Measurements from ENCODE around the gene TBC1D1.

TBC1D1 gene

DNA sequence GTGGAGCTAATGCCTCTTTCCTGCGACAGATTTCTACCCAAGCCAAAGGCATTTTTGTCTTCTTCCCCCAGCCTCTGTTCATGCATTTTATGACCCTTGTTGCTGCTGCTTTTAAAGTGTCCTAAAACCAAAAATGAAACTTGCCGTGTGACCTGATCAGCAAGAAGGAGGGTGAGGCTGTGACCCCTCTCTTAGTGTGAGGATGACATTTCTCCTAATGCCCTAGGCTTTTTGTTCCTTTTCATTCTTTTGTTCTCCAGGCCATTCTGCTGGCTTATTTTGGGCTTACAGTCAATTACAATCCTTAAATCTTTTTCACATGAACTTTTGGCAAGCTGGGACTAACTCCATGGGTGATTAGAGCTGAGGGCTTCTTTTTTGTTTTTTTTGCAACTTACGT is 103.7 kb downstream of the TBC1D1 start:
- no peak for DNase-seq (ENCODE audit: low spot score)

GRCh38 chr4:37995299-37995821 is 104.5 kb downstream of the TBC1D1 start:
- DNase-seq (ENCODE audit: low spot score), result no peak

DNA sequence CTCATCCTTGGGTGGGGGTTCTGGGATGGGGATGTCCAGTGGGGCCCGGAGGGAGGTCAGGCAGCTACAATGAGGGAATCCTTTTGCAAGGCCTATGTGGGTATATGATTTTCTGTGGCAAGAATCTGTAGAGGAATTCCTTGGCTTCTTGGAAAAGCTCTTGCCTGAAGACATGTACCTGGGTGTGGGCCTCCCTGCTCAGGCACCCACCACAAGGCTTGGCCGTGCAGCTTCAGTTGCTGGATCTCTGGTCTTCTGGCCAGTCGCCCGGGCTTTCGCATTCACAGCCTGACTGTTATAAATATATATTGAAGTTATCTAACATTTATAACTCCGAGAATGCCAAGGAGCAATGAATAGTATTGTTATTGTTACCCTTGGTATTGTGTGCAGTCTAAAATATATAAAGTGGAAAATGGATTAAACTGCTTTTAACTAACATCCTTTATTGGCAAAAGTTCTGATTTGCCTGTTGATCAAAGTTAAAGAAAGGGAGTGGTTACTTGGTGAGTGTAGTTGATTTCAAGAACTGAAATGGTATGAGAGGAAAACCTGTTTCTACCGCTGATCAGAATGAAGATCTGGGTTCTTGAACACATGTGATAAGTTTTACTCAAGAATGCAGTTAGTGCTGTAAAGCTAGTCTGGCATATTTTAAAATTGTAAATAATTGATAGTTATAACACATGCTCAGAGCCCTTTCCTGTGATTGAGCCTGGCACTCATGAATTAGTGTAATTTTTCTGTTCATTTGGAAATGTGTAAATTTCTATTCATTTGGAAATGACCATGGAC is 105.3 kb downstream of the TBC1D1 start:
- DNase-seq (ENCODE audit: low spot score), result no peak

- no peak for DNase-seq (ENCODE audit: low spot score)
These were observed 107.3 kb downstream of the TBC1D1 start for GRCh38 chr4:37998226-37998625.

DNA sequence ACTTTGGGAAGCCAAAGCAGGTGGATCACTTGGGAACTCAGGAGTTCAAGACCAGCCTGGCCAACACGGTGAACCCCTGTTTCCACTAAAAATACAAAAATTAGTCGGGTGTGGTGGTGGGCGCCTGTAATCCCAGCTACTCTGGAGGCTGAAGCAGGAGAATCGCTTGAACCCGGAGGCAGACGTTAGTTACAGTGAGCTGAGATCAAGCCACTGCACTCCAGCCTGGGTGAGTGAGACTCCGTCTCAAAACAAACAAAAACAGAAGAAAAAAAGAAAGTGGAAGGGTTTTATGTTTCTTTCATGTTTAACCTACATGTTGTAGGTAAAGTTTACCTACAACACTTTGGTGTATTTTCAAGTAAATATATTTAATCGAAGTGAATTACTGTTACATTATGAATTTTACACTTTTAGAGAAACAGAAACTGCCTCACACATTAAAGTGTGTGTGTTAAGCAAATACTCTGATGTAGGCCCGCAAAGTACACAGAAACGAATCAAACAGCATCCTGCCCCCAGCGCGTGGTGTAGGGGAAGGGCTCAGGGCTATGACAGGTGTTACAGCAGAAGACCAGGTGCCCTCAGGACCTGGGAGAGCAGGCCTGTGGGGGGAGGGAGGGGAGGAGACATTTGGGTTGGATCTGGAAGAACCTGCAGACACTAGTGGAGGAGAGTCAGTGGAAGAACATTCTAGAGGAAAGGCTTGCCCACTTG is 108.3 kb downstream of the TBC1D1 start:
- DNase-seq (ENCODE audit: low spot score), result no peak

DNA sequence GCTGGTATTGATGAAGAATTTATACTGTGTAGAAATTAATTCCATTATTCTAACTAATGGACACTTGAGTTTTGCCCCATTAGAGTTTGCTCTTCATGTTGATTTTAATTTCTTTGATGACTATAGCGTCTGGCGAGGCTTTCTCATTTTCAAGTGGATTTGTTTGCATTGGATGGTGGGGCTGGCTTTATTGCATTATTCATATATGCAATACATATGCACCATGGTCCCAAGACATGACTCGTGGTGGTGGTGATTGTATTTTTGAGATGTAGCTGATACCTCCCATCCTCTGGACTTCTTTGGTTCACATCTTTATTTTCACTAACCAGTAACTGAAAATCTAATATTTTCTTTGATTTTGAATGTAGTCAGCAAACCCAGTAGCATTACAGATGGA is 109.1 kb downstream of the TBC1D1 start:
- DNase-seq (ENCODE audit: low spot score), result no peak

- no peak for DNase-seq (ENCODE audit: low spot score)
These were observed 111.0 kb downstream of the TBC1D1 start for GRCh38 chr4:38001927-38002326.

DNA sequence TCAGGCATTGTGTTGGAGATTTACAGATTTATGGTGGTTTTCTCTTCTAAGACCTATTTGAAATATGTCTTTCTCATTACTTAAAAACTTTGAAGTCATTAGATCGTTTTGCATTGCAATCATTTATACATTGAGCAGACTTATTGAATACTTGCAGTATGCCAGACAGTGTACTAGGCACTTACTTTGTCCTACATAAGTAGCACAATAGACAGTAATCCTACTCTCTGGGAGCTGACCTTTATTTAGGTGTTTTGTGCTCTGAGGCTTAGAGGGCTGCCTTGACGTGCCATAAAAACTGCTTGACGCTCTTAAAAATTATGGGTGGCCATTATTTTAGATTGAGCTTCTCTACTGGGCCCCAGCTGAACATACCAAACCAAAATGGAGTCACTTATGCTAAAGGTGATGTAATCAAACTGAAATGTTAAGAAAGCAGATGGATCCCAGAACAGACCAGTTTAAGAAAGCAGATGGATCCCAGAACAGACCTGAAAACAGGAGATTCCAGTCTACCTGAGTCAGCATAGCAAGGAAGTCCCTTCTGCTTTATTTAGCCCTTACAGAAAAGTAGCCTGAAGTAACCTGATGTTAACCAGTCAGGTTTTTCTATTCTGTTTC is 111.7 kb downstream of the TBC1D1 start:
- no peak for DNase-seq (ENCODE audit: low spot score)

DNA sequence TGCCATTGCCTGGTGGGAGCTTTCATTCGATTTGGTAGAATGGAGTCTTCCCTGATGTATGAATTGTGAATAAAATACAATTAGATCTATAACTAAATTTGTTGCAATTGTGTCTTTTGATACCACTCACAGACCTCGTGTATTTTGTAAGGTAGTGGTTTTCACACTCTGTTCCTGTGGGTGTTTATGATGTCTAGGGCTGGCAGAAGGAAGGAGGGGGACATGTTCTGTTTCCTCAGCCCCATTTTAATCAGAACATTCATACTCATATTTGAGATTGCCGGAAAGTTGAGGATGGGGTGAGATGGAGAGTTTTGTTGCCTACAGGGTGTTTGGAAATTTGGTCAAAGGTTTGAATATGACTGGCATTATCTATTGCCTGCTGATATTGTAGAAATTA is 112.2 kb downstream of the TBC1D1 start:
- DNase-seq (ENCODE audit: low spot score), result no peak

GRCh38 chr4:38003628-38004027 is 112.7 kb downstream of the TBC1D1 start:
- no peak for DNase-seq (ENCODE audit: low spot score)

- no peak for DNase-seq (ENCODE audit: low spot score)
These were observed 113.2 kb downstream of the TBC1D1 start for GRCh38 chr4:38004062-38004461.

DNA sequence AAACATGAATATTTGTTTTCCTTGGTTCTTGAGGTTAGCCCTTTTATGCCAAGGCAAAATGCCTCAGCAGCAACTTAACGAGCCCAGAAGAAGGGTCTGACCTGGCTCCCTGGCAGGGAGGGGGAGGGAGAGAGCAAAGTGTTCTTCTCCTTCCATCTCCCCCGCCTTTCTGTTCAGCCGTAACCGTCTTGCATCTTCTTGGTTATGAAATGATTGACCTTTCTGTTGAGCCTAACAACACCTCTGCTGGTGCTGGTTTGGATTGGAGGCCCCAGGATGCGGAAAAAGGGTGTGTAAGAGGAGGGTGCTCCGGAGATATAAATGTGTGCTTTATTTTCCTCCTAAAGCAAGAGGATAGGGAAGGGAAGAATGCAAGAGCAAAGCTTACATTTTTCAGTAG is 114.0 kb downstream of the TBC1D1 start:
- no peak for DNase-seq (ENCODE audit: low spot score)

DNA sequence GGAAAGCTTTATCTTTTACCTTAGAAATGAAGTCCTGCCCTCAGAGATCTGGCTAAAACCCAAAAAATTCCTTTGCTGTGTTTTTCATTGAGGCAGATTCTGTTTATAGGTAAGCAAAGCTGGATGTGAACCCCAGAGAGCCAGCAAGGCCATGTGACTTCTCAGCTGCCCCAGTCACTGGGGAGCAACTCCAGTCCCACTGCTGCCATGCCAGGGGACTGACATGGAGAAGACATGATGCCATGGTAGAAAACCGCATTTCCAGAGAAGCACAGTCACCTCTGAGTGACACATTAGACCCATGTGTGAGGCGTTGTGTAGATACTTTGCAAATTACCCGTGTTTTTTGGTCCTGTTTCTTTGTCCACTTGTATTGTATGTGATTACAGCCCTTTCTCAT is 114.8 kb downstream of the TBC1D1 start:
- DNase-seq (ENCODE audit: low spot score), result no peak

- DNase-seq (ENCODE audit: low spot score), result no peak
These were observed 116.8 kb downstream of the TBC1D1 start for GRCh38 chr4:38007645-38008044.

DNA sequence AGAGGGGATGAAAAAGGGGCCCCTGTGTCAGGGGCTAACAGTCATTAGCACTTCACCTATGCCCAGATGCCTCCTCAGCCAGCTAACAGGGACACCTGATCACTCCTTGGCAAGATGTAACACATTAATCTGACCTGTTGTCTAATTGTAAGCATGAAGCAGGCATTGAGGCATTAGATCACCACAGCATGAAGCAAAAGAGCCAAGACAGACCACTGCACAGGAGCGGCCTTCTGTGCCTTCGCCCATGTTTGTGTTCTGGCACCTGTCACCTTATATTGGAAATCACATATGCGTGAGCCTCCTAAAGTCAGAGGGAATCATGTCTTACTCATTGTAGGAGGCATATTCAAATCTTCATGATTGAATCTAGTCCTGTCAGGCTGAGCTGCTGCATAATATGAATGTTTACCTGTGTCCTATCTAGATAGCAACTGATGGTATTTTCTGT is 117.7 kb downstream of the TBC1D1 start:
- DNase-seq (ENCODE audit: low spot score), result no peak

DNA sequence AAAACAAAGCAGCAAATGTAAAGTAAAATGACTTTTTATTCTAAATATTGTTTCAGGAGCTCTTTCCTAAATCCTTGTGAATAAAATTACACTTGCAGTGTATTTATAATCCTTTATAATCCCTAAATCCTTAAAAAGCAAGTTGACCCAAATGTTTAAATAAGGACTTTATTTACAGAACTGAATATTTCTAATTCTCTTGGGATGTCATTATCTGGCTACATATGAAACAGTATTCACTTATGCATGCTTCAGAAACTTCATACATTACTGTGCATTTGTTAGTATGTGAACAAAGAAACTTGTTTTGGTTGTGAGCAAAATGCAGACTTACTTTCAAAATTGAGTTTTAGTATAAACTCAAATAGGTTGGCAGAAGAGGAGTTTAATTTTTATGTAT is 118.5 kb downstream of the TBC1D1 start:
- DNase-seq (ENCODE audit: low spot score), result no peak

DNA sequence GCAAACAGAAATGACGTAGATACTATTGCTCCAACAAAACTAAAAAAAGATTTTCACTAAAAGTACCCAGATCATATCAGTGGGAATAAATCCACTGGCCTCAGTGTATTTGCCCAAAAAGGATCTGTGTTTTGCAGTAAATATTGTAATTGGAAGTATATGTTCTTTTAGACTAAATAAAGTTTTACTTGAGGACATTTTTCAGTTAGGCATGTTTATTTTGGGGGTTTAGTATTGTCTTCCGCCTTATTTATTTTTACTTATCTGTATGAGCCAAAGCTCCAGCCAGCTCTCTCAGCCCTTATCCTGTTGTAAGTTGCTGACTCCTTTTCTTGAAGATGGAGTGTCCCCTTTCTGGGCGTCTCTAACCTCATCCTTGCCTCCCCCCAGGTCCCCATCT is 119.1 kb downstream of the TBC1D1 start:
- no peak for DNase-seq (ENCODE audit: low spot score)

GRCh38 chr4:38011511-38012162 is 120.8 kb downstream of the TBC1D1 start:
- DNase-seq (ENCODE audit: low spot score), result no peak

GRCh38 chr4:38013461-38014366 is 122.8 kb downstream of the TBC1D1 start:
- no peak for DNase-seq (ENCODE audit: low spot score)

- no peak for DNase-seq (ENCODE audit: low spot score)
These were observed 123.6 kb downstream of the TBC1D1 start for GRCh38 chr4:38014421-38014852.

- no peak for DNase-seq (ENCODE audit: low spot score)
These were observed 125.1 kb downstream of the TBC1D1 start for GRCh38 chr4:38015886-38016515.
